CD1c-positive myeloid dendritic cell (primary cell): ENCODE data around the gene OVCH1.
"Not testable (repeated sequence)": the region's sequence is repeated elsewhere in the genome, so short reads cannot be mapped to it uniquely, and the experiment has no call there.

ENCODE experiments used
- DNase-seq: peaks from one replicate; pipeline ENCODE4 v3.0.0-alpha.2; 2016; ENCODE audit errors: extremely low spot score

OVCH1 gene

DNA sequence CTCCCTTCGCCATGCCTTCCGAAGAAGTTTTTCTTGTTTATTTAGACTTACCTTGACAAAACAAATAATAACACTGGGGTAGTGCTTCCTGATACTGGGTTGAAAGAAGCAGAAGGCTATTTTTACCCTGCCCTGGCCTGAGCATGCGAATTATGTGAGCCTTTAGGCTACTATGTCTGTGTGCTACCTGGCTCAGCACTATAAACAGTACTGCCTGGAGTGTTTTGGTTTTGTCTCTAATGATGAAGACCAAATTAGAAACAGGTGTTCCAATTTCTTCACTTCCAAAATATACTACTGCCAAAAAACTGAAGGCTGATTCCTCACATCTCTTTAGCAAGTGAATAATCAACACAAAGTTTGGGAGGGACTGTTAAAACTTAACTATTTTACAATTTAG, 7.6 kb upstream of the OVCH1 start:
- DNase-seq, result no peak

- no peak for DNase-seq
Observed at GRCh38 chr12:29503283-29503682, 5.8 kb upstream of the OVCH1 start.

GRCh38 chr12:29499235-29499634, 1.7 kb upstream of the OVCH1 start:
- DNase-seq, result no peak

DNA sequence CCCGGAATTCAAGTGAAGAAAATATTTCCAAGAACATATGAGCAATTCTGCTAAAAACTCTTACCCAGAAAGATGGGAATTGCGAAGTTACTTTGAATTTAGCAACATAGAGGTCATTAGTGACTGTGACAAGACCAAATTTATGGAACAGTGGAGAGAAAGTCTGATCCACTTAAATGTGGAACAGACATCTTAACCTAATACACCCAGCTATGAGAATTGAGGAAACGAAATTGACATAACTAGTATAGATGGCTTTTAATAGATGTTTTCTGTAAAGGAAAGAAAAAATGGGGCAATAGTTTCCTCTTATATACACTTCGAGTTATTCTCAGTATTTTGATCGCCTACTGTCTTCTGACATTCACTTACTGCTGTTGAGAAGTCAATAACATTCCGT, 4.6 kb downstream of the OVCH1 start:
- peak; percentile 20 for DNase-seq

GRCh38 chr12:29486972-29487371, 10.5 kb downstream of the OVCH1 start:
- DNase-seq, result no peak

DNA sequence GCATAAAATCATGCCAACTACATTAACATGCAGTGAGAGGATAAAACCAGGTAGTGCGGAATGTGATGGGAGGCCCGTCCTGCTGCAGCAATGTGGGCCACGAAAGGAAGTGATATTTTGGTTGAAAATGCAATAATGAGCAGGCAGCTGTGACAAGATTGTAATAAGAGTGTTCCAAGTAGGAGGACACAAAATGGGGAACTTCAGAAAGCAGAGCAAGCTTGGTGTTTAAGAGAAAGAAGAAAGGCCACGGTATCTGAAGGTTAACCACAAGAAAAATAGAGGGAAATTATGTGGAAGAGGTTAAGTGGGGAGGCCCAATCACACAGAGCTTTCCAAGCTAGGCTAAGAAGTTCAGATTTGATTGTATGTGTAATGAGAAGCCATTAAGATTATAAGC, 34.3 kb downstream of the OVCH1 start:
- no peak for DNase-seq

DNA sequence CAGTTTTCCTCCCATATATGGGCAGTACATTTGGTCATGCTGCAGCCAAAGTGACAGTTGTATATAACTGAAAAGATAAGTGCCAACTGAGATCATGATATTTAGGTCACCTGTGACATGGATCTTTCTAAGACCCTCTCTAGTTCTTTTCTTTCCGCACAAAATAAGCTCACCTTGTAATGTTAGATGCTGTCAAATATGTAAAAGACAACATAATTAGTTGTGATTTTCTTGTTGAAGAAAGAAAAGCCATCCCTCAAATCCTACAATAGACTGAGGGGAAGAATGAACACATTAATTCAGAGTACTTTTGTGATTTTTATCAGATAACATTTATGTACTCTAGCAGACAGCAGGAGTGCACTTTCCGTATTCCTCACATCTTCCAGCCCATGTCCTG, 37.4 kb downstream of the OVCH1 start:
- no peak for DNase-seq

- DNase-seq, result no peak
Observed at GRCh38 chr12:29455087-29455486, 42.4 kb downstream of the OVCH1 start.

DNA sequence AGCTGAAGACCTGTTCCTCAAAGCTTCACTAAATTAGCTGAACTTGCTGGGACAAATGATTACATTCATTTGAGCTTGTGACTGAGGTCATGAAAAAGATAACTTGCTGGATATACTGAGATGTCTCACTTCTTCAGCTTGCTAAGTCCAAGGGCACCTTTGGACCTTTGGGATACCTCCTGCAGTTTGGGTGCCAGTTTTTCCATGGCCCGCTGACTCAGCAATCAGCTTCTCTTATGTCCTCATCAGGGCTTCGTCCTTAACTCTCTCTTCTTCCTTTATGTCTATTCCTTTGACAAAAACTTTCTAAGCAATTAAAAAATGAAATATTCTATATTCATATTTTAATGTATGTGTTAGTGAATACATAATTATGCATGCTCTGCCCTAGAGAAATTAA, 45.6 kb downstream of the OVCH1 start:
- no peak for DNase-seq

- no peak for DNase-seq
Observed at GRCh38 chr12:29448157-29448556, 49.3 kb downstream of the OVCH1 start.

DNA sequence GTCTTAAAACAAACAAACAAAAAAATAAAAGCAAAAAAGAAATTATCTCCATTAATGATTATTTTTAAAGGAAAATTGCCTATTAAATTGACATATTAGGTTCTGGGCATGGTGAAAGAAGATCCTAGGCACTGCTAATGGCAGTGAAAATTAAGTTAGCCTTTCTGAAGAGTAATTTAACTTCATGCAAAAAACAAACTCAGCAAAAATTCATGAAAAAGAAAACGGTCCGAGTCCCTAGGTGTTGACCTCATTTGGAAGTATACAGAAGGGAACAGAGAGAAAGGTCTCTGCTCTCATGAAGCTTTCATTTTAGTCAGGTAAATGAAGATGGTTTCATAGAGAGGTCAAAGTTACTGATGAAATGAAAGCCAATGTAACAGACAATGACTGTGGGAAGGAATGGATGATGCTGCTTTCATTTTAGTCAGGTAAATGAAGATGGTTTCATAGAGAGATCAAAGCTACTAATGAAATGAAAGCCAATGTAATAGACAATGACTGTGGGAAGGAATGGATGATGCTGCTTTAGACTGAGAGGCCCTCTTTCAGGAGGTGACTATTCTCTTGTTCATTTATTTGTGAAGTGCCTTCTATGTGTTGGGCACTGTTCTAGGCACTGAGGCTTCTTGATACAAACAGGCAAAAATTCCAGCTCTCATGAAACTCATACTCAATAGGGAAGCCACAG, 50.1 kb downstream of the OVCH1 start:
- DNase-seq, result no peak

DNA sequence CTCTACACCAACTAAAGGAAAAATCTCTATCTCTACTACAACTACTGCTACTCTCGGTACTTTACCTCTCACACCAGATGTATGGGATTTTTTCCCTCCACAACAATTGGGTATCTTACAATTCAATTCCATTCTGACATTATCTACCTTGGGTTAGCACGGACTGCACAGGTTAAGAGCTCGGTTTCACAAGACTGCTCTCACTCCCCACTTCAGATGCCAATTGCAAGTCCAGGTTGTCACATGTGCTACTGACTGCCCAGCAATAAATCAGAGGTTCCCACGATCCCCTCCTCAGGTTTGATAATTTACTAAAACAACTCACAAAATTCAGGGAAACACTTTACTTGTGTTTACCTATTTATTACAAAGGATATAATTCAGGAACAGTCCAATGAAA, 58.0 kb downstream of the OVCH1 start:
- DNase-seq, result no peak

- DNase-seq, result no peak
Observed at GRCh38 chr12:29438752-29439408, 58.6 kb downstream of the OVCH1 start.

DNA sequence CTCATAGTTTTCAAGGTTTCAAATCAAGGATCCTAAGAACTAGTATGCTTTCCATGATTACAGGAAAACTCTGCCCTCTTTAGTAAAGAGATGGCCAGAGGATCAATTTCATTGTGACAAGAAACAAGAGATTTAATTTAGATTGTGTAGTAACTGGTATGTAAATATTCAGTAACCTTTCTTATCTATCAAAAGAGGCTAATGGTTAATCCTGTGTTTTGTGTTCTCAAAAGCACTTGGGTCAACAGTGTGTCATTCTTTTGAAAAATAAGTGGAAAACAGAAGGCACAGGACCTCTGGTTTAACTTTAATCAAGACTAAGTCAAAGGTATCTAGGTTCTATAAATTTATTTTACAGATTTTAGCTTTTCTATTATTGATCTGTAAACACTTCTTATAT, 59.9 kb downstream of the OVCH1 start:
- no peak for DNase-seq

GRCh38 chr12:29436815-29437214, 60.7 kb downstream of the OVCH1 start:
- not testable (repeated sequence) for DNase-seq

DNA sequence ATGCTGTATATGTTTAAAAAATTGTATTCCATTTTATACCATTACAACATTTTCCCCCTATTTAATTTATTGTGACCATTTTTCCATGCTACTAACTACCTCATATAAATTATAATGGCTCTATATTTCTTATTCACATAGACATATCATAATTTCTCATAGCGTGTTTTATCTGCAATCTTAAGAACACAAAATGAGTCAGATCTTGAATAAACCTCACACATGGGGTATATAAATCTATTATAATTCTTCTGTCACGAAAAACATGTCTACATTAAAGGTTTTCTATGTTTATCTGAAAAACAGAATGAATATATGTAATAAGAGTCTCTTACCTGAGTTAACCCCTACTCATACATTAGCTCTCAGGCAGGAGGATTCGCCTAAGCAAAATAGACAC, 66.0 kb downstream of the OVCH1 start:
- DNase-seq, result no peak

DNA sequence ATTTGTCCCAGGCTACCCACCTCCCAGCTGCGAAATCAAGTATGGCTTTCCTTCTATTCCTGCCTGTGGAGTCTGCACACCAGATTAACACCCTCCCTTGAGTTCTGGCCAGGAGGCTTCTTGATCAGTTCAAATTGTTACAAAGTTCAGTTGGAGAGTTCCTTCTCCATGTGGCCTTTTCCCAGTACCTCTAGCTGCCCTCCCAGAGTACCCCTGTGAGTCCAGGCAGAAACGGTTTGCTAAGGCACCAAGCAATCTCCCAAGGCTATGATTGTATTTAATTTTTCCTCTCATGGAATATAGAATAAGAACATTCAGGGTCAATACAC, 66.8 kb downstream of the OVCH1 start:
- no peak for DNase-seq

GRCh38 chr12:29429999-29430715, 67.3 kb downstream of the OVCH1 start:
- DNase-seq, result peak; percentile 50

GRCh38 chr12:29428633-29429032, 68.9 kb downstream of the OVCH1 start:
- DNase-seq, result peak; percentile 94

DNA sequence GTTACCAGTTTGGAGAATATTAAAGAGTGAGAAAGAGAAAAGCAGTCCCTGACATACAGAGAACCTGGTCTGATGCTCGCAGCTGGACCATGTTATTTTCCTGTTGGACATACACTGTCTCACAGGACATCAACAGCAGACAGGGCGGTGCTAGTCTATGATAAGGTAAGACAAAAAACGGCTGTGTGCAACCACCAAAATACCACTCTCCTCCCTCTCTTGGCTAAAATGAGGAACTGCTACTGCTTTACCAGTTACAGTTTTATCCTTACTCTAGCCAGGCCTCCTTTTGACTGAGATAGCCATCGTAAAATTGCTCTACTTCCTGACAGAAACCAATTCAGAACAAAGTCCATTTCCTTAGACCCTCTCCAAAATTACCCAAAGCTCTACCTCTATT, 69.5 kb downstream of the OVCH1 start:
- DNase-seq, result peak; percentile 58

DNA sequence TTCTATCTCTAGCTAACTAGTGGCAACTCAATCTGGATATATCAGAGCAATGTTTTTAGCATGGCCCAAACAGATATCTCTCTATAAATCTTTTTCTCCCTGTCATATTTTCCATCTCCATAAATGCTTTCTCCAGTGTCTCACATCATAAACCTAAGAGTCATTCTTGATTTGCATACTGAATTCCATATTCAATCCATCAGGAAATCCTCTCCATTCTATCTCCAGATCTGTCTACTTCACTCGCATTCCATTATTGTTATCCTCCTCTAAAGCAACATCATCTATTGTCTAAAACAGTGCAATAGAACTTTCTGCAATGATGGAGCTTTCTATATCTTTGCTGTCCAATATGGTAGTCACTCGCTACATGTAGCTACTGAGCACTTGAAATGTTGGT, 71.0 kb downstream of the OVCH1 start:
- no peak for DNase-seq

- DNase-seq, result no peak
Observed at GRCh38 chr12:29425722-29426121, 71.8 kb downstream of the OVCH1 start.

DNA sequence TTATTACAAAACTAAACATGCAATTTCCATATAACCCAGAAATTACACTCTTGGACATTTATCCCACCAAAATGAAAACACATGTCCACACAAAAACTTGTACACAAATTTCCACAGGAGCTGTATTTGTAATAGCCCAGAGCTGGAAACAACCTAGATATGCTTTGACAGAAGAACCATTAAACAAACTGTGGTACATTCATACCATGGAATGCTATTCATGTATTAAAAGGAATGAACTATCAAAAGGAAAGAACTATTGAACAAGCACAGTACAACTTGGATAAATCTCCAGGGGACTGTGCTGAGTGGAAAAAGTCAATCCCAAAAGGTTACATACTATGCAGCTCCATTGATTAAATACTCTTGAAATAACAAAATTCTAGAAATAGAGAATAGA, 80.7 kb downstream of the OVCH1 start:
- DNase-seq, result no peak
